ENCODE measurements around the gene CELF2.
"Not testable (repeated sequence)": the region's sequence is repeated elsewhere in the genome, so short reads cannot be mapped to it uniquely, and the experiment has no call there.

Gene CELF2

GRCh38 chr10:11098666-11099065, 81.0 kb downstream of the CELF2 start:
- no peak for DNase-seq

DNA sequence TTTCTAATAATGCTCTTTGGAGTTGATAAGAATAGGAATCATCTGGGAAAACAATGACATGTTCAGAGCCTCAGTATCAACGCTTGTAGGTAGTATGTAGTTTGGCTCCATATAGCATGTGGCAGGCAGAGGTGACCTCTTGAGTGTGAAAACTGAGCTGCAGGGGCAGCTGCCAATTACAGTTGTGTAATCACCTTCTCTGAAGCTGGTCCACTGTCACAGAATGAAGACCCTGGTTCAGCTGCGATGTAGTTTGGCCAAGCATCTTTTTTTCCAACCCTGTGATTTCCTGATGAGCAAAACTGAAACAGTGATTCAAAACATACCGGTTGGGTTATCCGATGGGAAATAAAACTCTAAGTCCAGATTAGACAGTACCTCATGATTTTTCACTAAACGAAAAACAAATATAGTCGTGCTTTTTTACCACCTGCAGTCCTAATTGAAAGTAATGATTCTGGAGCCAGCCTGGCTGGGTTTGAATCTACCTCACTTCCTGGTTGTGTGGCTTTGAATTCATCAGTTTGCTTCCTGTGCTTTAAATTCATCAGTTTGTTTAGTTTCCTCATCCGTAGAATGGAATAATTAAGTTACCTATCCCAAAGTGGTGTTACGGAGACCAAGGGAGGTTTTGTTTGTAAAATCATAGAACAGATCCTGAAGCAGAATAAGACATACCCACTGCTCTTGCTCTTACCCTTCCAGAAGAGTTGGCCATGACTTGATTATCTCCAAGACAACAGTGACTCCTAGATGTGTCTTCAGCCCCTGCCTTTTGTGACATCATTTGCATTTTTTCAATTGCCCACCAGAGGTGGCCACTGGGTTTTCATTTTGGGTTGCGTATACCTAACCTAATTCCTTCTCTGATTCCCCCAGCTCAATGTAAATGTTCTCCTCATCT, 87.4 kb downstream of the CELF2 start:
- peak; percentile 33 for DNase-seq

- no peak for DNase-seq
Measured at GRCh38 chr10:11105676-11106004, 88.0 kb downstream of the CELF2 start.

DNA sequence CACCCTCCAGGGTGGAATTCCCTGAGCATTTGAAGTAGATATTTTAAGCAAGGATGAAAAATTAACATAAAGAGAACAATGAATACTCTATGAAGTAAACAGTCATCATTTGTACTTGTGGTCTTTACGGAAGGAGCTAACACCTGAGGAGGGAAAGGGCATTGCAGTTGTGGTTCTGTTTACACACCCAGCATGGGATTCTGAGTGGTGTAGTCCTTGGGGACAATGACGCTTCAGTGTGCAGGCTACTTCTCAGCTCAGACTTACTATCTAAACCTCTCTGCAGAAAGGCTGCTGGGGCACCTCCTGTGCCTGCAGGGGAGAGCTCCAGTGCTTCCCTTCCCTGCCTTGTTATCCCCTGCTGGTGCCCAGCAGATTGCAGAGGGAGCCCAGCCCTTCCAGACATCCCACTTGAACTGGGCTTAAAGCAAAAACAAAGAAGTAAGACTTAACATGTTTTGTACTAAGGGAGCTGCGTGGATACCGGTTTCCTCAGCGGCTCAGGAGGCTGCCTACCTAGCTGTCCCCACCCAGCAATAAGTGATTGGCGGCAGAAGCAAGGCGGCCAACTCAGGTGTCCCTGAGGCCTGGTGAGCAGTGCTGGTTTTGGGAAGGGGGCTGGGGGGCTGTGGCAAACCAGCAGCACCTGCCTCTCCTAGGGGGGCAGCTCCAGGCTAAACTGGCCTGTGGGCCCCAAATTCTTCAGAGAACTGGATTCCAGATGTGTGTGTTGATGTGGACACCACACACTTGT, 89.1 kb downstream of the CELF2 start:
- no peak for DNase-seq

GRCh38 chr10:11107948-11108347, 90.3 kb downstream of the CELF2 start:
- no peak for DNase-seq

DNA sequence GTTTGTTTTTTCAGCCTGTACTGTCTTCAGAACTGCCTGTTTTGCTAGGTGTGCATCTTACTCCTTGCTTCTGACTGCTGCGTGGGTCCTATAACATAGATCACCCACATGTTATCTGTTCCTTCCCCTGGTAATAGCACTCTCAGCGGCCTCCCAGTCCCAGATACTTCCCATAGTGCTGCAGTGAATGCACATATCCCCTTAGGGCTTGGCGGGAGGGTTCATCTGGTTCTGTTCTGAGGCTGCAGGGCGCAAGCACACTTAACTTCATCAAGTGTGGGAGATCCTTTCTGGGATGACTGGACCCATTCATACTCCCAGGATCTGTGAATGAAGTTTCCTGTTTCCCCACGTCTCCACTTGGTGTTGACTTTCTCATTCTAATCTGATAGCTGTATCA, 90.7 kb downstream of the CELF2 start:
- no peak for DNase-seq

- no peak for DNase-seq
Measured at GRCh38 chr10:11109590-11109989, 91.9 kb downstream of the CELF2 start.

- DNase-seq = no peak
Measured at GRCh38 chr10:11110539-11110938, 92.9 kb downstream of the CELF2 start.

GRCh38 chr10:11111490-11111889, 93.8 kb downstream of the CELF2 start:
- no peak for DNase-seq

GRCh38 chr10:11112718-11113117, 95.0 kb downstream of the CELF2 start:
- no peak for DNase-seq

DNA sequence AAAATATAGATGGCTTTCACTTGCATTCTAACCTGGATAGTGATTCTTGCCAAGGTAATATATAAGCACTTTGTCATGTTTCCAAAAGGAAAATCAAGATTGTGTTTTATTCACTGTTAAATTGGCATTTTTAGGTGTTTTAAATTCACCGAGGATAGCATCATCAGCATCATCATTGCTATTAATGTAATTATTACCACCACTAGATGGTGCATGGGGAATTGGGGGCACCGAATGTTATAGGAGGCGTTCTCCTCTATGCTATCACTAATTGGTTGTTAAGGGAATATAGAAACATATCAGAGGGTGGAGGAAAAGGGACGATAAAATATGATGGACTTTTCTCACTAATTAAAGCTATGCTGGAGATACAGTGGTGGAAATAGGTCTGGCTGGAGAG, 95.5 kb downstream of the CELF2 start:
- DNase-seq = peak; percentile 56

DNA sequence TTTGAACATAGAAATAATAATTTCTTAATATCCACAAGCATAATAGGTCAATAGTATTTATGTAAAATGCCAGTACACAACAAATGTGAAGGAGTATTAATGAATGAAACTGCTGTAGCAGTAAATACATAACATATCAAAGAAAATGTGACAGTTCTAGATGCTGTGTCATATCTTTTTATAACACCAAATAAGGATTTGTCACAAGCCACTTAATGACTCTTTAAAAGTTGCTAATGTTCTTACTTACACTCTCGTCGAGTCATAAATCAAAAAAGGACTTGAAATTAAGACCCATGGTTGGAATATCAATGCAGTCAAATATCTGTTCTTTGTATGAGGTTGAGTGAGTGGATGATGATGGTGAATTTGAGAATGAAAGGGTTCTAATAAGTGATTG, 96.6 kb downstream of the CELF2 start:
- no peak for DNase-seq

GRCh38 chr10:11115337-11115736, 97.7 kb downstream of the CELF2 start:
- no peak for DNase-seq

DNA sequence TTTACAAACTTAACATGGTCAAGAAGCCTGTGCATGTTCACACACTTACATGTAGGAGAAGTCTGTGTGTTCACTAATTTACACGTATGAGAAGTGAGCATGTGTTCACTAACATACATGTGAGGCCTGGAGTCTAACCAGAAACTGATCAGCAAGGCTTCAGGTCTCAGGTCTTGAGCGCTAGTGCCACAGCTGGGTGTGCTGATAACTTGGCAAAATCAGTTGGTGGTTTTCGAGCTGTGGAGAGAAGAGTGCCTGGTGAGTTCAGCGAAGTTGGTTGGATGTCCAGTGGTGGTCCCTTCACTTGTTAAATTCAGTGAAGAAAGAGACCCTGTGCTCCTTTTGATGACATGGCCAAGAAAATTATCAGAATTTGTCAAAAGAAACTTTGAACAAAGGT, 98.7 kb downstream of the CELF2 start:
- DNase-seq = no peak

- no peak for DNase-seq
Measured at GRCh38 chr10:11116817-11117216, 99.1 kb downstream of the CELF2 start.

- no peak for DNase-seq
Measured at GRCh38 chr10:11118686-11119085, 101.0 kb downstream of the CELF2 start.

- DNase-seq = no peak
Measured at GRCh38 chr10:11119843-11120242, 102.2 kb downstream of the CELF2 start.

DNA sequence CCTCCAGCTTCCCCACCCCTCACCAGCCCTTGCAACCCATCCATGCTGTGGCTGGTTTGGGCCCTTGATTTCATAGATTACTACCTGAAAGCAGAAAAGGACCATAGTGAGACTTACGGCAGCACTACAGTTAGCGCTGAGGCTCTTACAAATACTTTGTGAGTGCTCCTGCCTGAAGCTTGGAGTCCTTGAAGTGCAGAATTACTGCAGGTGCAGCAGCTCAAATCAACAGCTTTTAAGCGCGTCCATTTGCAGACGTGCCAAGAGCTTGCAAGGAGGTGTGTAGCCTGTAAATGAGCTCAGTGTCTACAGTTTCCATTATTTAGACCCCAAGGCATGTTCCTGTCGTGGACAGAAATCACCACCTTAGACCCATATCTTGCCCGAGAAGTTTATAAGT, 103.0 kb downstream of the CELF2 start:
- peak; percentile 20 for DNase-seq

DNA sequence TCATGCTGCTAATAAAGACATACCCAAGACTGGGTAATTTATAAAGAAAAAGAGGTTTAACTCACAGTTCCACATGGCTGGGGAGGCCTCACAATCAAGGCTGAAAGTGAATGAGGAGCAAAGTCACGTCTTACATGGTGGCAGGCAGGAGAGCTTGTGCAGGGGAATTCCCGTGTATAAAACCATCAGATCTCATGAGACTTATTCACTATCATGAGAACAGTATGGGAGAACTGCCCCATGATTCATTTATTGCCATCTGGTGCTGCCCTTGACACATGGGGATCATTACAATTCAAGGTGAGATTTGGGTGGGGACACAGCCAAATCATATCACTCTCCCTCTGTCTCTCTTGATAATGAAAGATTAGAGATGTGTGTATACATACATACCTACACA, 106.2 kb downstream of the CELF2 start:
- DNase-seq = not testable (repeated sequence)

GRCh38 chr10:11125004-11125403, 107.3 kb downstream of the CELF2 start:
- DNase-seq = no peak

GRCh38 chr10:11127017-11127416, 109.3 kb downstream of the CELF2 start:
- not testable (repeated sequence) for DNase-seq

DNA sequence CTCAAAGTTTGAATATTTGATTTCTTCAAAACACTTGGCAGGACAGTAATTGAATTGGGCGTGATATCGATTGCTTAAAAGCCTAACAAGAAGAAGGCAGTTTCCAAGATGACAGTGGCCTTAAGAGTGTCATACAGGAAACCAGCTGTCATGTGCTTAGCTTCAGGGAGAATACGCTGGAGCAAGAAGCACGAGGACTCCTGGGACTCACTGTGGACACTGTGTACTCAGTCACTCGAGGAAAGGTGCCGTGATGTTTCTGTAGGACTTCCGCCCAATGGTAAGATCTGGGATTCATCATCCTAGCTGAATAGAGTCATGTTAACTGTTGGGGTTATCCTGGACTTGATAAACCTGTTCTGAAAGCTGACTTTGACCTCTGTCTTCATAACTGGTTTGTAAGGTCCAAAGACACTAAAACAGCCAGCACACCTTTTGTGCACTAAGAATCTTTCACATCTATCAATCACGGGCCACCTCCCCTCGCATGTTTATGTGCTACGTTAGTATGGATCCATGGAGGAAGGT, 113.5 kb downstream of the CELF2 start:
- no peak for DNase-seq

DNA sequence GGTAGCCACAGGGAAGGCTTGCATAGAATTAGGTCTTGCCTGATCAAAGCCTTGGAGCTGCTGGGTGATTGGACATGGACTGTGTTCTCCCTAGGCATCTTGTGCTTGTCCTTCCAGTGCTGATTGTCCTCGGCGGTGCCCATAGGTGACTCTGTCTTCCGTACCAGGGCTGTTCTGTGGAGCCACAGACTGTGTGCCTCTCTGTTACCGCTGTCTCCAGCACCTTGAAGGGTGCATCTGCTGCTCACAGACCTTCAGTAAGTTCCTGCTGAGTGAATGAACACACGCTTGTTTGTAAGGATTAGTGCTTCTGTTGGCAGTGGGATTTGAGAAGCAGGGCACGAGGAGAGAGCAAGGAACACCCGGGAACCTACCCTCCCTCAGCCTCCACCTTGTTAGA, 116.7 kb downstream of the CELF2 start:
- DNase-seq = no peak

GRCh38 chr10:11135709-11136108, 118.0 kb downstream of the CELF2 start:
- no peak for DNase-seq
